ENCODE results near the gene DDX4.

Gene DDX4

GRCh38 chr5:55851675-55851979 lies 113.8 kb downstream of the DDX4 start:
- no peak for TF ChIP-seq CTCF (IDR thresholded peaks at IDR 0.05)
- Histone ChIP-seq H3K4me3 (ENCODE audit: low read depth, low read length) (no peak overlapping the region), H3K9me3 (ENCODE audit: control insufficient read depth, low read length) (no peaks in the 10 kb centered on the region), H3K27ac (no peak overlapping the region), H3K79me2 (no peaks in the 10 kb centered on the region), H3K27me3 (ENCODE audit: control insufficient read depth, insufficient read depth, low read length) (no peaks in the 10 kb centered on the region), H3K4me1 (no peaks in the 10 kb centered on the region), H3K9ac (no peak overlapping the region), H3K36me3 (ENCODE audit: control insufficient read depth, insufficient read depth, low read length) (no peaks in the 10 kb centered on the region), H2AFZ (no peak overlapping the region), H3K4me2 (ENCODE audit: low read length) (no peak overlapping the region)

- no peaks in the 10 kb centered on the region for H3K79me2 ChIP-seq
- no peak overlapping the region for H3K4me3 ChIP-seq (ENCODE audit: low read depth, low read length)
- H3K4me2 ChIP-seq (ENCODE audit: low read length): no peak overlapping the region
- H2AFZ ChIP-seq: no peak overlapping the region
- H3K36me3 ChIP-seq (ENCODE audit: control insufficient read depth, insufficient read depth, low read length): no peaks in the 10 kb centered on the region
- no peak overlapping the region for H3K9ac ChIP-seq
- H3K4me1 ChIP-seq: no peaks in the 10 kb centered on the region
- no peak for TF ChIP-seq CTCF (IDR thresholded peaks at IDR 0.05)
- H3K9me3 ChIP-seq (ENCODE audit: control insufficient read depth, low read length): no peaks in the 10 kb centered on the region
- no peaks in the 10 kb centered on the region for H3K27me3 ChIP-seq (ENCODE audit: control insufficient read depth, insufficient read depth, low read length)
- H3K27ac ChIP-seq: no peak overlapping the region
These were observed 114.6 kb downstream of the DDX4 start for GRCh38 chr5:55852503-55852902.

- Histone ChIP-seq H3K36me3 (ENCODE audit: control insufficient read depth, insufficient read depth, low read length) (no peaks in the 10 kb centered on the region), H3K9ac (no peak overlapping the region), H3K79me2 (no peaks in the 10 kb centered on the region), H3K9me3 (ENCODE audit: control insufficient read depth, low read length) (no peaks in the 10 kb centered on the region), H2AFZ (no peak overlapping the region), H3K4me1 (no peaks in the 10 kb centered on the region), H3K27me3 (ENCODE audit: control insufficient read depth, insufficient read depth, low read length) (no peaks in the 10 kb centered on the region), H3K4me3 (ENCODE audit: low read depth, low read length) (no peak overlapping the region), H3K4me2 (ENCODE audit: low read length) (no peak overlapping the region), H3K27ac (no peak overlapping the region)
- TF ChIP-seq CTCF (IDR thresholded peaks at IDR 0.05): no peak
These were observed 115.3 kb downstream of the DDX4 start for GRCh38 chr5:55853041-55853670.

DNA sequence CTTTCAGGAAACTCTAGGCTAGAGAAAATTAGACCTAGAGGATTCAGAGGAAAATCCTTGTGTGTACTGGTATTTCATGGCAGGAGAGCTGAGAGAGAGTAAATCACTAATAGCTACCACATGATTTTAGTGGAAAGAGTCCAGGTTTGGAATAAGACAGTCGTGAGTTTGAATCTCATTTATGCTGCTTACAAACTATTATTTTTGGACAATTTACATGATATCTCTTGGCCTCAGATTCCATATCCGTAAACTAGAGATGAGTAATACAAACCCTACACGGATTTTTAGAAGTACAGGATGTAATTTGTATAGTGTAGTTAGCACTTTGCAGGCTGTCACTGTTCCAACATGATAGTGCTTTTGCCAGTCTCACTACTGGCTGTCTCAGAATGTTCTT lies 116.0 kb downstream of the DDX4 start:
- H3K9ac ChIP-seq: no peak overlapping the region
- no peak overlapping the region for H3K4me3 ChIP-seq (ENCODE audit: low read depth, low read length)
- no peaks in the 10 kb centered on the region for H3K79me2 ChIP-seq
- H2AFZ ChIP-seq: no peak overlapping the region
- H3K9me3 ChIP-seq (ENCODE audit: control insufficient read depth, low read length): no peaks in the 10 kb centered on the region
- H3K4me1 ChIP-seq: no peaks in the 10 kb centered on the region
- no peaks in the 10 kb centered on the region for H3K36me3 ChIP-seq (ENCODE audit: control insufficient read depth, insufficient read depth, low read length)
- H3K4me2 ChIP-seq (ENCODE audit: low read length): no peak overlapping the region
- no peak for TF ChIP-seq CTCF (IDR thresholded peaks at IDR 0.05)
- H3K27ac ChIP-seq: no peak overlapping the region
- no peaks in the 10 kb centered on the region for H3K27me3 ChIP-seq (ENCODE audit: control insufficient read depth, insufficient read depth, low read length)

GRCh38 chr5:55855509-55855908 lies 117.6 kb downstream of the DDX4 start:
- Histone ChIP-seq H3K27me3 (ENCODE audit: control insufficient read depth, insufficient read depth, low read length) (no peaks in the 10 kb centered on the region), H3K4me3 (ENCODE audit: low read depth, low read length) (no peak overlapping the region), H3K36me3 (ENCODE audit: control insufficient read depth, insufficient read depth, low read length) (no peaks in the 10 kb centered on the region), H3K4me1 (no peaks in the 10 kb centered on the region), H3K4me2 (ENCODE audit: low read length) (no peak overlapping the region), H3K79me2 (no peaks in the 10 kb centered on the region), H3K9me3 (ENCODE audit: control insufficient read depth, low read length) (no peaks in the 10 kb centered on the region), H2AFZ (no peak overlapping the region), H3K27ac (no peak overlapping the region), H3K9ac (no peak overlapping the region)
- no peak for TF ChIP-seq CTCF (IDR thresholded peaks at IDR 0.05)
